ENCODE data around the gene DNAAF5.

Gene DNAAF5

DNA sequence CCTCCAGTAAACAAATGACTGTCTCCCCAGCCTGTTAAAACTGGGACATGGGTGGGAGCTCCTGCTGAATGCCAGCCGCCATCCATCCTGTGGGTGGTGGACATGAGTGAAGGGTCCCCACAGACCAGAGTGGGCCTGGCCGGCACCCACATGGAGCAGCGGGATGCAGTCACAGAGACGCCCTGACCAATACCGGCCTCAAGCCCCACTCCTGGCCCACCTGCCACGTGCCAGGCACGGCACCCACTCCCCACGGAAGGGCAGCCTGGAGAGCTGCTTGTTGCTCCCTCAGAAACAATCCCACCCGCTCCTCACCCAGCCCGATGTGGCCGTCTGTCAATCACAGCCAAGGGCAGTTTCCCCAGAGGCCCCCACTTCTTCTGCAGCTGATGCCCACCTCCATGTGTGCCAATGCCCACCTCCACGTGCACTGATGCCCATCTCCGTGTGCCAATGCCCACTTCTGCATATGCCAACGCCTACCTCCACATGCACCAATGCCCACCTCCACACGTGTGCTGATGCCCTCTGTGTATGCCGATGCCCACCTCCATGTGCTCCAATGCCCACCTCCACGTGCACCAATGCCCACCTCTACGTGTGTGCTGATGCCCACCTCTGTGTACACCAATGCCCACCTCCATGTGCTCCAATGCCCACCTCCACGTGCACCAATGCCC, 42.8 kb upstream of the DNAAF5 start:
- H3K4me3 ChIP-seq (ENCODE audit: low read depth, low read length) = no peak overlapping the region
- H3K36me3 ChIP-seq = no peaks in the 10 kb centered on the region
- TF ChIP-seq, protein P1, sequence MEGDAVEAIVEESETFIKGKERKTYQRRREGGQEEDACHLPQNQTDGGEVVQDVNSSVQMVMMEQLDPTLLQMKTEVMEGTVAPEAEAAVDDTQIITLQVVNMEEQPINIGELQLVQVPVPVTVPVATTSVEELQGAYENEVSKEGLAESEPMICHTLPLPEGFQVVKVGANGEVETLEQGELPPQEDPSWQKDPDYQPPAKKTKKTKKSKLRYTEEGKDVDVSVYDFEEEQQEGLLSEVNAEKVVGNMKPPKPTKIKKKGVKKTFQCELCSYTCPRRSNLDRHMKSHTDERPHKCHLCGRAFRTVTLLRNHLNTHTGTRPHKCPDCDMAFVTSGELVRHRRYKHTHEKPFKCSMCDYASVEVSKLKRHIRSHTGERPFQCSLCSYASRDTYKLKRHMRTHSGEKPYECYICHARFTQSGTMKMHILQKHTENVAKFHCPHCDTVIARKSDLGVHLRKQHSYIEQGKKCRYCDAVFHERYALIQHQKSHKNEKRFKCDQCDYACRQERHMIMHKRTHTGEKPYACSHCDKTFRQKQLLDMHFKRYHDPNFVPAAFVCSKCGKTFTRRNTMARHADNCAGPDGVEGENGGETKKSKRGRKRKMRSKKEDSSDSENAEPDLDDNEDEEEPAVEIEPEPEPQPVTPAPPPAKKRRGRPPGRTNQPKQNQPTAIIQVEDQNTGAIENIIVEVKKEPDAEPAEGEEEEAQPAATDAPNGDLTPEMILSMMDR (IDR thresholded peaks at IDR 0.05; ENCODE audit: low read depth, low read length) = no peak
- DNase-seq = no peak
- no peaks in the 10 kb centered on the region for H3K27me3 ChIP-seq
- peaks cover 3% of the 10 kb centered on the region; the same call in 1 of the 2 replicates for H3K9me3 ChIP-seq
- no peaks in the 10 kb centered on the region for H3K4me1 ChIP-seq

DNA sequence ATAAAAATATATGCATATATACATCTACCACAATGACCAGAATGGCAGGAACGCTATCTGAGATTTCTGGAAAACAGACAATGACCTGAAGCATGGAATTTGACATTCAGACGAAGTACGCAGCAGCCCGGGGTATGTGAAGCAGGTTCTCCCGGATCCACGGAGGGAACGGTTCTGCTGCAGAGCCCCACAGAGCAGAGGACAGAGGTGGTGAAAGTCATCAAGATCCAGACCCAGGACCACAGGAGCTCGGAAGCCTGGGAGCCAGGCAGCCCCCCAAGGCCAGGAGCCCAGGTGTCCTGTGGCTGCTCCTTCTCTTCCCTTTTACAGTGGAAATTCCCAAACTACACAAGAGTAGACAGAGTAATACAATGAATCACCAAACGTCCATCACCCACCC, 42.1 kb upstream of the DNAAF5 start:
- Histone ChIP-seq H3K36me3 (no peaks in the 10 kb centered on the region), H3K4me3 (ENCODE audit: low read depth, low read length) (no peak overlapping the region), H3K27me3 (no peaks in the 10 kb centered on the region), H3K4me1 (no peaks in the 10 kb centered on the region), H3K9me3 (peaks cover 3% of the 10 kb centered on the region)
- no peak for DNase-seq
- TF ChIP-seq, protein P1 (IDR thresholded peaks at IDR 0.05; ENCODE audit: low read depth, low read length) = no peak

GRCh38 chr7:685540-685939, 41.0 kb upstream of the DNAAF5 start:
- peaks cover 3% of the 10 kb centered on the region for H3K9me3 ChIP-seq
- no peaks in the 10 kb centered on the region for H3K27me3 ChIP-seq
- TF ChIP-seq, protein P1 (IDR thresholded peaks at IDR 0.05; ENCODE audit: low read depth, low read length) = no peak
- H3K36me3 ChIP-seq = no peaks in the 10 kb centered on the region
- DNase-seq = no peak
- H3K4me3 ChIP-seq (ENCODE audit: low read depth, low read length) = no peak overlapping the region
- no peaks in the 10 kb centered on the region for H3K4me1 ChIP-seq

DNA sequence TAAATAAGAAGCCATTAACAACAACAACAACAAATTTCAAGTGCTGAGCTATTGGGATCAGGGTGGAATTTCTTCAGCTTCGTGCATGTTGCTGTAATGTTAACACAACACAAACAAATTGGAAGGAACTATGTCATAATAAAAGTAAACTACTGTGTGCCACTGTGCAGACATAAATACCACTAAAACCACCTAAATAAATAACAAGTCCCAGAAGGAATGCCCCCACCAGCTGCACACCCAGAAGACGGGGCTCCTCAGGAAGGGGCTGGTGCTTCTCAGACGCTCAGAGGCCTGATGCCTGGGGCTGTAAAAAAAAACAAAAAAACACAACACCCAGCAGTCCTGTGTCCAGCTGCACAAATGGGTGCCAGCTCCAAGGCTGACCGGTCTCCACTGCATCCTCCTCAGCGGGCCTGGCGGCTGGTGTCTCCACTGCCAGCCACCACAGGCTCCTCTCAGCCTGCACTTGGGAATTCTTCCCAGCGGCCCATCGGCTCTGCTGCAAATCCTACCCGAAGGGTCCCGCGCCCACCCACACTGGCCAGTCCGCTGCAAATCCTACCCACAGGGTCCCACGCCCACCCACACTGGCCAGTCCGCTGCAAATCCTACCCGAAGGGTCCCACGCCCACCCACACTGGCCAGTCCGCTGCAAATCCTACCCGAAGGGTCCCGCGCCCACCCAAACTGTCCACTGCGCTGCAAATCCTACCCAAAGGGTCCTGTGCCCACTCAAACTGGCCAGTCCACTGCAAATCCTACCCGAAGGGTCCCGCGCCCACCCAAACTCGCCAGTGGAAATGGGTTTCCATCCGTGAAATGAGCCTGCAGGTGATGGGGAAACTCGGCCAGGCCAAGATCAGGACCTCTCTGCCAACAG, 35.8 kb upstream of the DNAAF5 start:
- H3K36me3 ChIP-seq = no peaks in the 10 kb centered on the region
- no peak for DNase-seq
- TF ChIP-seq, protein P1 (IDR thresholded peaks at IDR 0.05; ENCODE audit: low read depth, low read length) = no peak
- H3K4me1 ChIP-seq = no peaks in the 10 kb centered on the region
- H3K9me3 ChIP-seq = no peaks in the 10 kb centered on the region; the same call in 1 of the 2 replicates
- H3K27me3 ChIP-seq = no peaks in the 10 kb centered on the region
- no peak overlapping the region for H3K4me3 ChIP-seq (ENCODE audit: low read depth, low read length)

DNA sequence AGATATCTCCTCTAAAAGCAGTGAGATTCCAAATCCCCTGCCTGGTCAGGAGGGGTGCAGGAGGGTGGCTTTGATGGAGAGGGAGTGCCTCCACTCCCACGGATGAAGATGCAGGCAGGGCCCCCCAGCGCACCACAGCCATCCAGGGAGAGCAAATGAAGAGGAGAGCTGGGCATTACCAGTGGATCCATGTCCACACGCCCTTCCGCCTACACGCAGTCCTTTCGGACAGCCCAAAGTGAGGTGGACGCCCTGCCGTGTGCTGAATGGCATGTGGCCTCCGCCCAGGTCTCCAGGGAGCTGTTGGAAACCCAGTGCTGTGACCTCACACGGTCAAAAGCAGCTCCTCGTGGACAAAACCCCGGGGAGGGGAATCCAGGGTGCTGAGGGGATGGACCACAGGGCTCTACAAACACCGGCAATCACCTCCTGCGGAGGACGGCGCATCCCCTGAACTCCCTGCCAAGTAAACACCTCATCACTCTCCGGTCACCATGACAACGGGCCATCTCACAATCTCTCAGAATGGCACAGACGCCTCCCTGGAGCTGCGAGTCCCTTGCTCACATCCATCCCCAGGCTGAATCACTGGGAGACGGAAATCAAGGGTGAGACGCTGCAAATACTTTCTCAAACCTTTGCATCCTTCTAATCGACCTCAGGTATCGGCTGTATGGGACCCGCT, 35.0 kb upstream of the DNAAF5 start:
- Histone ChIP-seq H3K9me3 (no peaks in the 10 kb centered on the region; the same call in 1 of the 2 replicates), H3K4me1 (no peaks in the 10 kb centered on the region), H3K4me3 (ENCODE audit: low read depth, low read length) (no peak overlapping the region), H3K27me3 (no peaks in the 10 kb centered on the region), H3K36me3 (no peaks in the 10 kb centered on the region)
- TF ChIP-seq, protein P1 (IDR thresholded peaks at IDR 0.05; ENCODE audit: low read depth, low read length) = no peak
- no peak for DNase-seq

Data from BE2C (cell line).